NCI-H128 (cell line): ENCODE data around the gene MFN2.
"Not testable (repeated sequence)": the region's sequence is repeated elsewhere in the genome, so short reads cannot be mapped to it uniquely, and the experiment has no call there.

Source experiments
- DNase-seq: peaks from one replicate; lab custom pipeline; 2025; ENCODE audit not compliant: unreplicated experiment; lab: John Stamatoyannopoulos, UW

MFN2 gene

DNA sequence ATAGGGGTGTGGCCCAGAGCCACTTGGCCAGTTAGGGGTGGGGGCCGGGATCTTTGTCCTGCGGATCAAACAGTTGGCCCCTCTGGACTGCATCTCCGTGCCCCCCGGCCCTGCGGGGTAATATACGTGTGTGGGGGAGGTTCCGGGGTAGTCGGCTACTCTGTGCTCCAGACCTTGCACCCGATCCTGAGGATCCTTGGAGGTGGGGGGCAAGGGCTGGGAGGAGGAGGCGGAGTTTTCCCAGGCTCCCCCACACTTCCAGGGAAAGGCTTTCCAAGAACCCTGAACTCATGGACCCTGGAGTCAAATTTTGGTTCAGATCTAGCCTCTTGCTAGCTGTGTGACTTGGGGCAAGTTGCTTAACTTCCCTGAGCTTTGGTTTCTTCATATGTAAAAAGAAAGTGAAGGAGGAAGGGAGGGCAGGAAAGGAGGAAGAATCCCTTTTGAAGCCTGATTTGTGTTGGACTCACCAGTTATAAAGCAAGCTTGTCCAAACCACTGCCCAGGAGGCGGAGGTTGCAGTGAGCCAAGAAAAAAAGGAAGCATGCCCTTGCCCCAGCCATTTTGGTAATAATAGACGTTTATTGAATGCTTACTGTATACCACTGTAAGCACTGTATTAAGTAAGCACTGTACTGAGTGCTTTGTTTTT lies 39.7 kb downstream of the MFN2 start:
- DNase-seq, result no peak

DNA sequence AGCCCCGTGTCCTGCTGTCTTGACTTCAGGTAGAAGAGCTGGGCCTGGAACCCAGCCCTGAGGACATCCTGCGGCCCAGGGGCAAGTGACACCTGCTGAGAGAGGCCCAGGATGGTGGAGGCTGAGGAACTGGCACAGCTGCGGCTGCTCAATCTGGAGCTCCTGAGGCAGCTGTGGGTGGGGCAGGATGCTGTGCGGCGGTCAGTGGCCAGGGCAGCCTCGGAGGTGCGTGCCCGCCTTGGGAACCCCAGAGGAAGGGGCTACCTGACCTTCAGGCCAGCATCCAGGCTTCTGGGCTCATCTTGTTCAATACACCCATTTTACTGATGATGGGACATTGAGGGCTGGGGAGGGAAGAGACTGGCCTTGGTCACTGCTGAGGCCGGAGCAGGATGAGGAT lies 41.4 kb downstream of the MFN2 start:
- DNase-seq, result no peak

DNA sequence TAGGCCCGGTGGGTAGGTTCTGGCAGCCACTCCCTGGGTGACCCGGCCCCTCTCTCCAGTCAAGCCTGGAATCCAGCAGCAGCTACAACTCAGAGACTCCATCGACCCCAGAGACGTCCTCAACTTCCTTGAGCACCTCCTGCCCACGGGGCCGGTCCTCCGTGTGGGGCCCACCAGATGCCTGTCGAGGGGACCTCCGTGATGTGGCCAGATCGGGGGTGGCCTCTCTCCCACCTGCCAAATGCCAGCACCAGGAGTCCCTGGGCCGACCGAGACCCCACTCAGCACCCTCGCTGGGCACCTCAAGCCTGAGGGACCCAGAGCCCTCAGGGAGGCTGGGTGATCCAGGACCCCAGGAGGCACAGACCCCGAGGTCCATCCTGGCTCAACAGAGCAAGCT lies 41.8 kb downstream of the MFN2 start:
- no peak for DNase-seq

DNA sequence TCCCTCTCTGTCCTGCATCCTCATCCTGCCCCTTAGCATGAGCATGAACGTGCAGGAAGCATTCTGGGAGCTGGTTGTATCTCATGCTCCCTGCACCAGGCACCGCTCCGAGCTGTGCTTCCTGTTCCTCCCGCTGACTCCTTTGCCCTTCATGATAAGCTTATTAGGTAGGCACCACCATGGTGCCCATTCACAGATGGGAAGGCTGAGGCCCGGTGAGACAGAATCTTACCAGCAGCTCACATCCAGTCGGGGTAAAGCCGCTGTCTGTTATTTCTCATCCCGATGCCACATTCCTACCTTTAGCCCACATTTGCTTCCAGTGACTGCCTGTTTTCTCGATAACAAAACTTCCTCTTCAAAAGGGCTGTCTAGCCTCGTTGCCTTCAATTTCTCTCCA lies 46.3 kb downstream of the MFN2 start:
- no peak for DNase-seq

DNA sequence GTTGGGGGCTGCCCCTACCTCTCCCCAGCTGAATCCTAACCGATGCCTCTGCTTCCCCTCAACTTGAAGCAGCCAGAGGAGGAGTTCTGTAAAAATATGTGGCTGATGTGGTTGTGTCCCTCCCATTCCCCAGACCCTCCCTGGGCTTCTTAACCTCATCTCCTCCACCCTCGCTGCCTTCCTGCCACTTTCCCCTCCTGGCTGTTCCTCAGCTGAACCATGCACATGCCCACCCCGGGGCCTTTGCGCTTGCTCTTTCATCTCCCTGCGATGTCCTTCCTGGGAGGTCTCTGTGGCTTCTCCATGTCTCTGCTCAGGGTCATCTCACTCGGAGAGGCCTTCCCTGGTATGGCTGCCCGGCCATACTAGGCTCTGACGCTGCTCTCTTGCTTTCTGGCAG lies 48.0 kb downstream of the MFN2 start:
- no peak for DNase-seq

DNA sequence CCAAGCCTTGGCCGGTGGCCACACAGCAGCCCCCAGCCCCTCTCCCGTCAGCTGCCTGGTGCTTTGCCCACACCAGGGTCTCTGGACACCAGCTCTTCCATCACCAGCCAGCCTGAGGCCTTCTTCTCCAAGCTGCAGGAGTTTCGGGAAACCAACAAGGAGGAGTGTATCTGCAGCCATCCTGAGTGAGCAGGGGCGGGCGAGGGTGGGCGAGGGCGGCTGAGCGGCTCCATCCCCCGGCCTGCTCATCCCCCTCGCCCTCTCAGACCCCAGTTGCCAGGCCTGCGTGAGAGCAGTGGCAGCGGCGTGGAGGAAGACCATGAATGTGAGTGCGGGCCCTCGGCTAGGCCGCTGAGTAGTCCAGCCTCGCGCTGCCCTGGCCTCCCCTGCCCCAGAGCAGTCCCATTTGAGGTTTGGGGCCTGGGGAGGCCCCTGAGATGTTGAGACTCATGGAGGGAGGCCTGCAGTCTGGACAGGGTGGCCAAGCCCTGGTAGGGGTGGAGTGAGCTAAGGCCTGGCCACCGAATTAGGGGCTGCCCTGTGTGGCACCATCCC lies 48.8 kb downstream of the MFN2 start:
- no peak for DNase-seq

DNA sequence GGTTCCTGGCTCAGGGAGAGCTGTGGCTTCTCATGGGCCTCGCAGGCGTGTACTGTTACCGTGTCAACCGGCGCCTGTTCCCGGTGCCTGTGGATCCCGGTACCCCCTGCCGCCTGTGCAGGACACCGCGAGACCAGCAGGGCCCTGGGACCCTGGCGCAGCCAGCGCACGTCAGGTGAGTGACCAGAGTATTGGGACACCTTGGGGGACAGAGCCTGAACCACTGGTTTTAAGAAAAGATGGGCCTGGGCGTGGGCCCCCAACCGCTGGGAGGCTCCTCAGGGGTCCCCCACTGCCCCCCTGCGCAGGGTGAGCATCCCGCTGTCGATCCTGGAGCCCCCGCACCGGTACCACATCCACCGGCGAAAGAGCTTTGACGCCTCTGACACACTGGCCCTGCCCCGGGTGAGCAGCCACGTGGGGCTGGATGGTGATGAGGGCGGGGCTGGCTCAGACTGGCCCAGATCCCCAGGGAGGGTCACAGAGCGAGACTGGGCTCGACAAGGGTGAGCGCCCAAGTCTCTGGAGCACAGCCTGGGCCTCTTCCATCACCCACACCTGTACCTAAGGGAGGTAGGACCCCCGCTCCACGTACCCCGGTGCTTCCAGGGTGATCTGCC lies 49.6 kb downstream of the MFN2 start:
- DNase-seq, result no peak

DNA sequence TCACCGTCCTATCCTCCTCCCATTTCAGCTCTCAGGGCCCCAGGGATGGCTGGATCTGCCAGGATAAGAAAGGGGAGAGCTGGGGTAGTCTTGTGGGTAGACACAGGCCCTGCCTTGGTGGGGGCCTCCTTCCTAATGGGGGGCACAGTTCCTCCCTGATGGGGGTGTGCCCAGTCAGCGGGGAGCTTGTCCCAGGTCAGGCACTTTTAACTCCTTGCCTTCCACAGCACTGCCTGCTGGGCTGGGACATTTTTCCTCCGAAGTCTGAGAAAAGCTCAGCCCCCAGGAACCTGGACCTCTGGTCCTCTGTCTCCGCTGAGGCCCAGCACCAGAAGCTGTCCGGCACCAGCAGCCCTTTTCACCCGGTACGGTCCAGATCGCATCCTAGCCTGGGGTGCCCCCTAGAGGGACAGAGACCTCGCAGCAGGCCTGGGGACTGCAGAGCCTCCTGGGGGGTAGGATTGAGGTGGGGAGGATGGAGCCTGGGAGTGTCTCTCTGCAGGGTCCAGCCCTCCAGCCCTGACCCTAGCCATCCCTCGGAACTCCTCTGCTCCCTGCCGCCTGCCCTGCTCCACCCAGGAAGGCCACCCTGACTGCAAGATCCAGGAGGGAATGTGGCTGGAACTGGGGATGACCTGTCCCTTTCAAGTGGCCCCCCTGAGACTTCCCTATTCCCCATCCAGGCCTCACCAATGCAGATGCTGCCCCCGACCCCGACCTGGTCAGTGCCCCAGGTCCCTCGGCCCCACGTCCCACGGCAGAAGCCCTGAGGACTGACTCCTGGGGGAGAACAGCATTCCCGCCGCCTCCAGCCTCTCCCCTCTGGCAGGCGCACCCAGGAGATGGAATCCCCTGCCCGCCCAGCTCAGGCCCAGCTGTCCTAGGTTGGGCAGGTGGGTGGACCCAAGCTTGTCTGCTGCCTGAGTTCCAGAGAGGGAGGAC lies 51.1 kb downstream of the MFN2 start:
- no peak for DNase-seq

DNA sequence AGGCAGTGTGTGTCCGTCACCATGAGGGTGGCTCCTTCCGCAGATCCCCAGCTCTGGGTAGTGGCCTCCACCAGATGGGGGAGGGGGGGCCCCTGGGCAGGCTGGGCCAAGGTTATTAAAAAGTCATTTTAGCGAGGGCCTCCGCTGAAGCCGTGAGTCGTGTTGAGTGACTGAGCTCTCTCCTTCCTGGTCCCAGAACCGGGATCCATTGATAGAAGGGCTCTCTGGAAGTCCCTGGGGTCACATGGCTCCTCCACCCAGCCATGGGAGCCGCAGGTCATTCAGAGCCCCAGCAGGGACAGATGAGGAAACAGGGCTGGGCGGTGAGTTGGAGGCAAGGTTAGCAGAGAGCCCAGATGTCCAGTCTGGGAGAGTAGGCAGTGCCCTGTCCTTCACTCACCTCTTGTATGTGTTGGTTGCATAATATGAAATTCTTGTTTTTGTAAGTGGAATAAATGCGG lies 51.9 kb downstream of the MFN2 start:
- no peak for DNase-seq

DNA sequence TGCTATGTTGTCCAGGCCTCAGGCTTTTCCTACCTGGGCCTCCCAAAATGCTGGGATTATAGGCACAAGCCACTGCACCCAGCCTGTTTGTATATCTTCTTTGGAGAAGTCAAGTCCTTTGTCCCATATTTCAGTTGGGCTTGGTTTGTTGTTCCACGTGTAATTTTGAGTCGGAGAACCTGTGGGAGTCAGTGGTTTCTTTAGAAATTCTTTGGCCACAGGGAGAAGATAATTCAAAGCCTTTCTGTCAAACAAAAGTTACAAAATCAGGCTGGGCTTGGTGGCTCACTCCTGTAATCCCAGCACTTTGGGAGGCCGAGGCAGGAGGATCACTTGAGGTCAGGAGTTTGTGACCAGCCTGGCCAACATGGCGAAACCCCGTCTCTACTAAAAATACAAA lies 53.2 kb downstream of the MFN2 start:
- DNase-seq, result not testable (repeated sequence)

DNA sequence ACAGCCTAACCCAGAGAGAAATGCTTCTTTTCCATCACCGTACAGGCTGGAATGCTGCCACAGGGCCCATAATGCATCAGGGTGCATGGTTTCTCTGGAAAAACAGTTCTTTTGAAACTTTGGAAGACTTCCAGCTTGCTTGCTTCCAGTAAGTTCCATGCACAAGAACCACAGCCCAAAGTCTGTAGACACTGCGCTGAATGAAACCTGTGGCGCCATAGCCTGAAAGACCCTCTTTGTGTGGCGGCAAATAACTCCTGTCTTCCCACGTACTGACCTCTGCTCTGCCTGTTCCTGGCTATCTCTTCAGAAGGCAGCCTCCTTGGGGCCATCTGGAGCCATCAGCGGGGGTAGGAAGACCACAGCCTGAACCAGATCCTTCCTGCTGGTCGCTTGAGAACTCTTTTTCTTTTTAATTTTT lies 54.1 kb downstream of the MFN2 start:
- DNase-seq, result no peak

DNA sequence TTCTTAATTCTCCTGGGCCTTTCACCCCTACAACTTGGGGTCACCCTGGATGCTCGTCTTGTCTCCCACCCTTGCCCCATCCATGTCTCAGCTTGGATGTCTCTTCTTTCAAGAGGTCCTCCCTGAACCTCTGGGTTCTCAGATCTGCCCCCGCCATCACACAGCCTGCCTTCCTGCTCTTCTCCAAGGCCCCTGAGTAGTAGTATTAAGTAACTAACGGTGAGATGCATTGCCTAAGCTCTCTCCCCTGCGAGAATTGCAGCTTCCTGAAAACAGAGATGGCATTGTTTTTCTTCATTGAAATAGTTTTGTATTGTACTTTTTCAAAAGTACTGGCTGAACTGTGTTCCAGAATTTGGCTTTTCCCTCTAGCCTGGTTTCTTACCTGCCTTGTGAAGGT lies 55.1 kb downstream of the MFN2 start:
- no peak for DNase-seq

DNA sequence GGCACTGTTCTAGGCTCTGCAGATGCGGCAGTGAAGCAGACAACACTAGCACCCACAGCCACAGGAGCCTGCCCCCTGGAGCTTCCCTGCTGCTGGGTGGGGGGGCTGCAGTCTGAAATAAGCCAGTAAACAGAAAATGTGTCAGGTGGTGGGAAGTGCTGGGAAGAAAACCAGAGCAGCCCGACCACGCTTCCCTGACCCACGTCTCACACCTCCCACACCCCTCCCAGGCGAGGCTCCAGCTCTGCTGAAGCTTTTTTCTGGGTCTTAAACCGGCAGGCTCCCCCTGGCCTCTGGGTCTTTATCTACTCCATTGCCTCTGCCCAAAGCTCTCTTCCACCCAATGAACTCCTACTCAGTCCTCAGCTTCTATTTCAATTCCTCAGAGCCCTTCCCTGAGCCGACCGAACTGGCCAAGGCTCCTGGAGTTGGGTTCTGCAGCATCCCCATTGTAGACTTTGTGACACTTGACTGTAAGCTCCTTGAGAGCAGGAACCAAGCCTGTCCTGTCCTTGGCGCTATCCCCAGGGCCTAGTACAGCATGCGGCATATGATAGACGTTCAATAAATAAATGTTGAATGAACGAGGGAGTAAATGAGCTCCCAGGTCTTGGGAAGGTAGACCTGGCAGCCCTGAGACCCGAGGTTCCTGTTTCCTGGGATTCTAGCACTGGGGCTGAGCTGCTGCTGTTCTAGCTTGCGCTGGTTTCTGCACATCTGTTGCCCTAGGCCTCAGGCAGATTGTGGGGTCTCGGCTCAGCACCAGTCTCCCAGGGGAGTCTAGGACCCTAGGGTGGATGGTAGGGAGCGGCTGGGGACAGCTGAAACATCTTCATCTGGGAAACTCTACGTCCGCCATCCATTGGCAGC lies 57.5 kb downstream of the MFN2 start:
- DNase-seq, result no peak

DNA sequence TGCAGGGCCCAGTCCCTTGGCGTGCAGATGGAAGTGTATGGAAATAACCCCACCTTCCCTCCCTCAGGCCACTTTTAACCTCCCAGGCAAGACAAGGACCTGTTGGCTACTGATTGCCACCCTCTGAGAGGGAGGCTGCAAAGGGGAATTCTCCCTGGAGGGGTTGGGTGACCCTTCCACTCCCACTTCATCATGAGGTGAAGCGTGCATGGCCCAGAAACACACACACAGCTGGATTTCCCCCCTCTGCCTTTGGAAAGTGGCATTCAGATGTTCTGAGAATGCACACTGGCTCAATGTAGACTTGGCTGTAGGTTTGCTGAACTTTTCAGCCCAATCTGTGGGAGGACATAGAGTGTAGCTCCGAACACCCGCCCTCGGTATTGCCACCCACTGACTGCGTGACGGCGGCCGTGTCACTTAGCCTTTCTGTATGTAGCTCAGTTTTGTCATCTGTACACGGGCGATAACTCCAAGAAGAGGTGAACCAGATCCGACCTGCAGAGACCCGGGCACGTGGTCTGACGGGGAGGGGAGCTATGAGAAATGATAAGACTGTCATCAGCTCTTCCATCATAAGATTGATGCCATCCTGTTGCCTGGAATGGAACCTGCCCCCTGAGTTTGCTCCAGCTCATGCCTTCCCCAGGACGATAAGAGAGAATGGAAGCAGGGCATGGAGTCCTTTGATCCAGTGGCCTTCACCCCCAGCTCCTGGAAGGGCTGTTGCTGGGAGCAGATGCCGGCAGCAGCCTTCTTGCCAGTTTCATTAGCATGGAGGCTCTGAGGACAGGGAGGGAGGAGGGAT lies 58.3 kb downstream of the MFN2 start:
- DNase-seq, result no peak

DNA sequence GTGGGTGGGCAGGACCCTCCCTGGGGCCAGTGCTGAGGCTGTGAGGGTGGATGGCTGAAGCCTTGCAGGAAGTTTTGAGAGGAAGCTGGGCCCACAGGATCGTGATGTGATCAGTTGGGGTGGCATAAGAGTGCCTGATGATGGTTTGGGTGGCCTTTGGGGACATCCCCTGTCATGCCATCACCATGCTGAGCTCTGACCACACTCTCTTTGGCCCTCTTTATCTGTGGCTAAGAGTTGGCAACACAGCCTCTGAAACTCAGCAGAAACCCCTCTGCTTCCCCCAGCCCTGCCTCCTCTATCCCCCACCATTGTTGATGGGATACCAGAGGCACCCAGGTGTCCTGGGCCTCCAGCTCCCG lies 58.9 kb downstream of the MFN2 start:
- DNase-seq, result no peak

DNA sequence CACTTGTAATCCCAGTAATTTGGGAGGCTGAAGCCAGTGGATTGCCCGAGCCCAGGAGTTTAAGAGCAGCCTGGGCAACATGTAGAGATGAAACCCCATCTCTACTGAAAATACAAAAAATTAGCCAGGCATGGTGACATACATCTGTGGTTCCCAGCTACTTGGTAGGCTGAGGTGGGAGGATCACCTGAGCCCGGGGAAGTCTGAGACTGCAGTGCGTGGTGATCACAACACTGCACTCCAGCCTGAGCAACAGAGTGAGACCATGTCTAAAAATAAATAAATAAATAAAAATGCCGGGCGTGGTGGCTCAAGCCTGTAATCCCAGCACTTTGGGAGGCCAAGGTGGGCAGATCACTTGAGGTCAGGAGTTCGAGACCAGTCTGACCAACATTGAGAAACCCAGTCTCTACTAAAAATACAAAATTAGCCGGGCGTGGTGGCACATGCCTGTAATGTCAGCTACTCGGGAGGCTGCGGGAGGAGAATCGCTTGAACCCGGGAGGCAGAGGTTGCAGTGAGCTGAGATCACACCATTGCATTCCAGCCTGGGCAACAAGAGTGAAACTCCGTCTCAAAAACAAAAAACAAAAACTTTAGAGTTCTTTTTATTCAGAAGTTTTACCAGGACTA lies 59.7 kb downstream of the MFN2 start:
- not testable (repeated sequence) for DNase-seq

DNA sequence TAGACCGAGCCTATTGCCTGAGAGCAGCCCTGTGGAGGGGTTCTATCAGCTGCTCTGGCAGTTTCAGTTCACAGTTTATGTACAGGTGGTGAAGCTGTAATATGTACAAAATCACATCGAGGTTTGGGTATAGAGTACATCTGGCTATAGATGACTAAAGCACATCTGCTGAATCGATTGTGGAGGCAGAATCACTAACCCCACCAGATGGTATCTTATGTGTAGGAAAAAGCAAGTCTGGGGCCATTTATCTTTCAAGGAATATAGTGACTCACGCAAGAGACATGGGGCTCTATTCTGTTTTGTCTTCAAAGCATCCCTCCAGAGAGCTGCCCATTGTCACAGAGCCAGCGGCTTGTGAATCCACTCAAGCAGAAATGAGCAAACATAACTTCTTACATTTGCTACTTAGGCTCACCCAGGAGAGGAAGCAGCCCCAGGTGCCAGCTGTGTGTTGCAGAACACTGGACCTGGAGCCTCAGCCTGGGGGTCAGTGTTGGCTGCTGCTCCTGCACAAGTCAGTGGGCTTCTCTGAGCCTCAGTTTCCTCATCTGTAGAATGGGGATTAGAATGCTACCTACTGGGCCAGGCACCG lies 60.3 kb downstream of the MFN2 start:
- DNase-seq, result no peak

DNA sequence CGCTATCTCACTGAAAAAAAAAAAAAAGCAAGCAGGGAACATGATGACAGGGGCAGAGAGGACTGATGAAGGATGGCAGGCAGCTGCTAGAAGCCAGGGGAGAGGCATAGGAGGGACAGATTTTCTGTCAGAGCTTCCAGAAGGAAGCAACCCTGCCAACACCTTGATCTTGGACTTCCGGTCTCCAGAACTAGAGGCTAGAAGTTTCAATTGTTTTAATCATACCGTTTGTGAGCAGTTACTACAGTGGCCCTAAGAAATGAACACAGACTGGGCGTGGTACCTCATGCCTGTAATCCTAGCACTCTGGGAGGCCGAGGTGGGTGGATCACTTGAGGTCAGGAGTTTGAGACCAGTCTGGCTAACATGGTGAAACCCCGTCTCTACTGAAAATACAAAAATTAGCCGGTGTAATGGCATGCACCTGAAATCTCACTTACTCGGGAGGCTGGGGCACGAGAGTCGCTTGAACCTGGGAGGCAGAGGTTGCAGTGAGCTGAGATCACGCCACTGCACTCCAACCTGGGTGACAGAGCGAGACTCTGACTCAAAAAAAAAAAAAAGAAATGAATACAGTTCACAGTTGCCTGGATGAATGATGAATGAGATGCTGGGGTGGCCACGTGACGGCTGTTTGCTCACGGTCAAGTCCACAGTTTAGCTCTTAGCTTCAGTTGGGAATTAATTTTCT lies 64.1 kb downstream of the MFN2 start:
- not testable (repeated sequence) for DNase-seq

DNA sequence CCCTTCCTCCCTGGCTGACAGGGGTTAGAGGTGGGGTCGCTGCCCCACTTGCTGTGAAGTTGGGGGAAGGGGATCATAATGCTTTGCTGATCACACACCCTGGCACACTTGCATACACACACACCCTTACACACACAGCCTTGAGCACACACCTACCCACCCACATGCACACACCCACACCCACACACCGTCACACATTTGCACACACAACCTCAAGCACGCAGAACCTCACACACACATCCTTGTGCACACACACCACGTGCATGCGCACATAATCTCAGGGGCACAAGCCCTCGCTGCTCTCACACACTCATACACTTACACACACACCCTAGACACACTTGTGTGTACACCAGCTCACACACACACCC lies 66.5 kb downstream of the MFN2 start:
- DNase-seq, result no peak
